Measurements from ENCODE around the gene ZNF821. TPM values are rescaled to one million over a fixed set of nuclear protein-coding genes. Genes with fewer than 3 reads are reported as not detected.

ZNF821 gene
- total RNA-seq, 1 experiment from 2014 or later: 5.4 TPM

DNA sequence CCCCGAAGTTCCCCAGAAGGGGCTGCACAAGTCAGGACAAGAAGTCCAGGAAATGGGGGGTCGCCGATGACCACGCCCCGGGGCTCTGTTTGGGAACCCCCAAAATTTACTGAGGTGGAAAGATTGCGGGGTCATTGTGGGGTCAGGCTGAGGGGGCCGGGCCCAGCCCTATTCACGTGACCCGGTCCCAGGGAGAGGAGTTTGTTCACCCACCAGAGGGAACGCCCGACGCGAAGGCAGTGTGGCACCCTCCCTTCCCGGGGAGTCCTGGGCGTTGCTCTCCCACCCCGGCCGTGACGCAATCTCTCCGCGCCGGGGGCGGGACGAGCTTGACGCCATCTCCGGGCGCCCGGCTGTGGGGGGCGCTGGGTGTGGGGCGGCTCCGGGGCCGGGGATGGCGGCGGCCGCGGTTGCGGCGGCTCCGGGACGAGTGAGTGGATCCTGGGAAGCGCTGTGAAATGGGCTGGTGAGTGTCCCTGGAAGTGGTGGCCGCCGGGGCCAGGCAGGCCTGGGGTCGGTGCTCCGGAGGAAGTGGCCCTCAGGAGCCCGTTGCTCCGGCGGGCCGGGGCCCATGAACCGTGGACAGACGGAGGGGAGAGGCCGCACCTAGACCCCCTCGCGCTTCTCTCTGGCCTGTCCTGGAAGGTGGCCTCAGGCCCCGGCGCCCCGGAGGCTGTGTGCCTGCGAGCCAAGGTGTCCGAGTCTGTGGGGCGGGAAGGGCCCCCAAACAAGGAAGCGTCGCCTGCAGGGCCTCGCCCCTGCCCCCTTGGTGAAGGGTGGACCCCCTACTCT, 38.1 kb downstream of the ZNF821 start, which contains the start of gene ATXN1L:
TSS of gene ATXN1L (plus strand) at position 338 of the 792 bp plus-strand sequence. CDS start 3,765 bp downstream, outside the sequence.
- Histone ChIP-seq H3K9me3 (ENCODE audit: low read length) (no peaks in the 10 kb centered on the region), H3K9ac (ENCODE audit: low read length) (peak within 1 kb of the TSS; percentile 89), H3F3A (ENCODE audit: low read length, unreplicated experiment) (no peaks in the 10 kb centered on the region), H3K27ac (ENCODE audit: low read length) (peak within 1 kb of the TSS; percentile 41; the same call in 1 of the 2 replicates), H3K4me2 (ENCODE audit: low read length) (peak within 1 kb of the TSS; percentile 90), H3K4me3 (ENCODE audit: low read length) (peak within 1 kb of the TSS; percentile 82), H3K9me2 (replicated peaks; ENCODE audit: low read length) (no peaks in the 10 kb centered on the region), H3K4me1 (ENCODE audit: insufficient read depth, low read length) (peaks cover 8% of the 10 kb centered on the region; the same call in 1 of the 2 replicates), H3K36me3 (ENCODE audit: low read depth, low read length) (peaks cover 8% of the 10 kb centered on the region; the same call in 1 of the 2 replicates), H3K27me3 (ENCODE audit: low read length) (no peaks in the 10 kb centered on the region), H4K20me1 (ENCODE audit: low read length) (no peaks in the 10 kb centered on the region), H2AFZ (ENCODE audit: low read length) (peak within 1 kb of the TSS; percentile 99), H3K79me2 (ENCODE audit: low read length) (peaks cover 27% of the 10 kb centered on the region)
- intact Hi-C loops (cut with micrococcal nuclease): loop anchor here (5.0 kb wide), 1 partner anchor 36 kb away; the partner anchor contains the start of gene ZNF821
- no peak for TF ChIP-seq EZH2phosphoT487 (IDR thresholded peaks at IDR 0.05; ENCODE audit: borderline replicate concordance, low read length)
- no peak for TF ChIP-seq EZH2 (IDR thresholded peaks at IDR 0.05; ENCODE audit: low read length, unreplicated experiment)
- TF ChIP-seq, protein P1, sequence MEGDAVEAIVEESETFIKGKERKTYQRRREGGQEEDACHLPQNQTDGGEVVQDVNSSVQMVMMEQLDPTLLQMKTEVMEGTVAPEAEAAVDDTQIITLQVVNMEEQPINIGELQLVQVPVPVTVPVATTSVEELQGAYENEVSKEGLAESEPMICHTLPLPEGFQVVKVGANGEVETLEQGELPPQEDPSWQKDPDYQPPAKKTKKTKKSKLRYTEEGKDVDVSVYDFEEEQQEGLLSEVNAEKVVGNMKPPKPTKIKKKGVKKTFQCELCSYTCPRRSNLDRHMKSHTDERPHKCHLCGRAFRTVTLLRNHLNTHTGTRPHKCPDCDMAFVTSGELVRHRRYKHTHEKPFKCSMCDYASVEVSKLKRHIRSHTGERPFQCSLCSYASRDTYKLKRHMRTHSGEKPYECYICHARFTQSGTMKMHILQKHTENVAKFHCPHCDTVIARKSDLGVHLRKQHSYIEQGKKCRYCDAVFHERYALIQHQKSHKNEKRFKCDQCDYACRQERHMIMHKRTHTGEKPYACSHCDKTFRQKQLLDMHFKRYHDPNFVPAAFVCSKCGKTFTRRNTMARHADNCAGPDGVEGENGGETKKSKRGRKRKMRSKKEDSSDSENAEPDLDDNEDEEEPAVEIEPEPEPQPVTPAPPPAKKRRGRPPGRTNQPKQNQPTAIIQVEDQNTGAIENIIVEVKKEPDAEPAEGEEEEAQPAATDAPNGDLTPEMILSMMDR (conservative IDR thresholded peaks at IDR 0.05; ENCODE audit: low read depth, low read length): no peak
- peak; percentile 93 for ATAC-seq
- peak; percentile 88 for DNase-seq
- CTCF ChIA-PET: interaction anchor here (0.6 to 1.2 kb wide), 2 partner anchors 37 kb away, joined by 3 to 4 read pairs; partner anchors contain the start of gene AP1G1
- POLR2A ChIA-PET (ENCODE audit: unreplicated experiment): interaction anchor here (0.5 to 1.3 kb wide), 2 partner anchors 37 to 1100 kb away, joined by 3 to 4 read pairs; partner anchors contain the start of gene AP1G1
- TSS peak; percentile 60 for BruUV-seq (replicated peaks)

DNA sequence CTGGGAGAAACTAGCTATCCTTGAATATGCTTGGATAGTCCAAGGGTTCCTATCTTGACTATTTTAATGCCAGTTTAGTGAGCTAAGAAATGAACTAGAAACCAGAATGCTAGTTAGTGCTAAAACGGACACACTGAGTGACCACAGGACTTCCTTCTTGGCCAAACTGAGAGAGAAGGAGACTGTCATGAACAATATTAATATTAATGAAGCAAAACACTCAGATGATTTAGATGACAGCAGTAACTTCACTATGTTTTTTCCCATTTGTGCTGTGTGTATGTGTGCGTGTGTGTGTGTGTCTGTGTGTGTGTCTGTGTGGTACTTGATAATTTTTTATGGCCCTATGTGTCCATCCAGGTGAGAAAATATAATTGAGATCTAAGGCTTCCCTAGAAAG, 40.4 kb downstream of the ZNF821 start:
- BruUV-seq (replicated peaks): no TSS peak
- H3K4me2 ChIP-seq (ENCODE audit: low read length): no peak overlapping the region
- ChIA-PET POLR2A (ENCODE audit: unreplicated experiment) (no interaction called here), CTCF (no interaction called here)
- ATAC-seq: no peak
- H3K27me3 ChIP-seq (ENCODE audit: low read length): no peaks in the 10 kb centered on the region
- H2AFZ ChIP-seq (ENCODE audit: low read length): no peak overlapping the region
- H3K27ac ChIP-seq (ENCODE audit: low read length): no peak overlapping the region
- peaks cover 8% of the 10 kb centered on the region; the same call in 1 of the 2 replicates for H3K36me3 ChIP-seq (ENCODE audit: low read depth, low read length)
- intact Hi-C loops (cut with micrococcal nuclease): no loop called here
- H4K20me1 ChIP-seq (ENCODE audit: low read length): no peaks in the 10 kb centered on the region
- TF ChIP-seq, protein P1 (conservative IDR thresholded peaks at IDR 0.05; ENCODE audit: low read depth, low read length): no peak
- TF ChIP-seq EZH2 (IDR thresholded peaks at IDR 0.05; ENCODE audit: low read length, unreplicated experiment) (no peak), EZH2phosphoT487 (IDR thresholded peaks at IDR 0.05; ENCODE audit: borderline replicate concordance, low read length) (no peak)
- peaks cover 27% of the 10 kb centered on the region for H3K79me2 ChIP-seq (ENCODE audit: low read length)
- peaks cover 8% of the 10 kb centered on the region; the same call in 1 of the 2 replicates for H3K4me1 ChIP-seq (ENCODE audit: insufficient read depth, low read length)
- no peaks in the 10 kb centered on the region for H3F3A ChIP-seq (ENCODE audit: low read length, unreplicated experiment)
- H3K4me3 ChIP-seq (ENCODE audit: low read length): no peak overlapping the region
- DNase-seq: no peak
- no peaks in the 10 kb centered on the region for H3K9me3 ChIP-seq (ENCODE audit: low read length)
- no peak overlapping the region for H3K9ac ChIP-seq (ENCODE audit: low read length)
- H3K9me2 ChIP-seq (replicated peaks; ENCODE audit: low read length): no peaks in the 10 kb centered on the region

DNA sequence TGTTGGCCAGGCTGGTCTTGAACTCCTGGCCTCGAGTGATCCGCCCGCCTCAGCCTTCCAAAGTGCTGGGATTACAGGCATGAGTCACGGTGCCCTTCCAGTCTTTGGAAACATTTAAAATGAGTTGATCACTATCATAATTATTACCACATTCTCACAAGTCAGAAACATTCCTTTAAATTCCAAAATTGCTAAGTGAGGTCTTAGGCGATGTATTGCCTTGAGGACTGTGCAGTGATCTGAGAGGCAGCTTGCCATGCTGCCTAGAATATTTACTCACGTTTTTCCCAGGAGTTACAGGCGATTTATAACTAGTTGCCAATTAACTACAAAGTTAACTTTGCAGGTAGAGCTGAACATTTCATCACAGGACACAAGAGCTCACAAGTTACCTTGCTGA, 43.9 kb downstream of the ZNF821 start:
- H3F3A ChIP-seq (ENCODE audit: low read length, unreplicated experiment): no peaks in the 10 kb centered on the region
- no peaks in the 10 kb centered on the region for H3K79me2 ChIP-seq (ENCODE audit: low read length)
- TF ChIP-seq, protein P1 (conservative IDR thresholded peaks at IDR 0.05; ENCODE audit: low read depth, low read length): no peak
- ATAC-seq (no peak), DNase-seq (no peak)
- no peaks in the 10 kb centered on the region for H3K36me3 ChIP-seq (ENCODE audit: low read depth, low read length)
- H3K9me2 ChIP-seq (replicated peaks; ENCODE audit: low read length): no peaks in the 10 kb centered on the region
- no peak overlapping the region for H3K4me2 ChIP-seq (ENCODE audit: low read length)
- H2AFZ ChIP-seq (ENCODE audit: low read length): no peak overlapping the region
- H3K27ac ChIP-seq (ENCODE audit: low read length): no peak overlapping the region
- H3K9ac ChIP-seq (ENCODE audit: low read length): no peak overlapping the region
- H3K9me3 ChIP-seq (ENCODE audit: low read length): no peaks in the 10 kb centered on the region
- no TSS peak for BruUV-seq (replicated peaks)
- ChIA-PET POLR2A (ENCODE audit: unreplicated experiment) (no interaction called here), CTCF (no interaction called here)
- intact Hi-C loops (cut with micrococcal nuclease): no loop called here
- no peak overlapping the region for H3K4me3 ChIP-seq (ENCODE audit: low read length)
- no peaks in the 10 kb centered on the region for H3K4me1 ChIP-seq (ENCODE audit: insufficient read depth, low read length)
- H4K20me1 ChIP-seq (ENCODE audit: low read length): no peaks in the 10 kb centered on the region
- no peaks in the 10 kb centered on the region for H3K27me3 ChIP-seq (ENCODE audit: low read length)
